ENCODE measurements around the gene FILIP1L. TPM values are rescaled to one million over a fixed set of nuclear protein-coding genes. Genes with fewer than 3 reads are reported as not detected.
A peak's percentile ranks its signal among the peaks of the same experiment; 100 is the strongest.

The FILIP1L gene
- total and polyA plus RNA-seq, 2 of the 13 experiments (the other 11 are each of a cell fraction or from before 2014, with no cell fraction given) = 8.1 to 187 TPM

GRCh38 chr3:99920481-99921376, 193.6 kb downstream of the FILIP1L start (continued):
- TF ChIP-seq ZNF335 (CRISPR knock-in tag; IDR thresholded peaks at IDR 0.05) (no peak), STAT5B (CRISPR knock-in tag; IDR thresholded peaks at IDR 0.05) (no peak), ZNF24 (IDR thresholded peaks at IDR 0.05) (peak; percentile 68), NCOA2 (CRISPR knock-in tag; IDR thresholded peaks at IDR 0.05) (peak; percentile 95), HMG20B (CRISPR knock-in tag; conservative IDR thresholded peaks at IDR 0.05) (peak; percentile 80; the same call in 1 of the 2 replicates), AHDC1 (CRISPR knock-in tag; IDR thresholded peaks at IDR 0.05; ENCODE audit: borderline replicate concordance) (peak; percentile 90), SOX6 (IDR thresholded peaks at IDR 0.05) (no peak), SOX6 (CRISPR knock-in tag; IDR thresholded peaks at IDR 0.05) (peak; percentile 97), ZSCAN20 (CRISPR knock-in tag; IDR thresholded peaks at IDR 0.05; ENCODE audit: borderline replicate concordance) (0 out of 2 replicates have a peak, but pooled peaks have one; percentile 56), THYN1 (CRISPR knock-in tag; IDR thresholded peaks at IDR 0.05; ENCODE audit: borderline replicate concordance, low read depth) (0 out of 2 replicates have a peak, but pooled peaks have one; percentile 84), ZSCAN5A (CRISPR knock-in tag; IDR thresholded peaks at IDR 0.05; ENCODE audit: borderline replicate concordance) (peak; percentile 91; the same call in 1 of the 2 replicates), ZNF580 (CRISPR knock-in tag; IDR thresholded peaks at IDR 0.05; ENCODE audit: borderline replicate concordance, low read depth) (peak; percentile 46; the same call in 1 of the 2 replicates), MIER2 (CRISPR knock-in tag; IDR thresholded peaks at IDR 0.05) (peak; percentile 54; the same call in 1 of the 2 replicates), THRA (CRISPR knock-in tag; IDR thresholded peaks at IDR 0.05; ENCODE audit: borderline replicate concordance) (peak; percentile 48; the same call in 1 of the 2 replicates), NCOA1 (CRISPR knock-in tag; IDR thresholded peaks at IDR 0.05) (peak; percentile 75; the same call in 1 of the 2 replicates), ZNF614 (CRISPR knock-in tag; IDR thresholded peaks at IDR 0.05; ENCODE audit: borderline replicate concordance) (peak; percentile 63), GRHL1 (CRISPR knock-in tag; conservative IDR thresholded peaks at IDR 0.05) (no peak), KLF9 (CRISPR knock-in tag; IDR thresholded peaks at IDR 0.05; ENCODE audit: low read depth) (0 out of 2 replicates have a peak, but pooled peaks have one; percentile 42)

Data from HepG2 (cell line).